ENCODE measurements around the gene FRAS1. TPM values are rescaled to one million over a fixed set of nuclear protein-coding genes. Genes with fewer than 3 reads are reported as not detected.
A peak's percentile ranks its signal among the peaks of the same experiment; 100 is the strongest.

The FRAS1 gene
- total and polyA plus RNA-seq, 2 donors (not counting 3 experiments of a cell fraction or from before 2014, with no cell fraction given): 1.4 to 3.6 TPM

DNA sequence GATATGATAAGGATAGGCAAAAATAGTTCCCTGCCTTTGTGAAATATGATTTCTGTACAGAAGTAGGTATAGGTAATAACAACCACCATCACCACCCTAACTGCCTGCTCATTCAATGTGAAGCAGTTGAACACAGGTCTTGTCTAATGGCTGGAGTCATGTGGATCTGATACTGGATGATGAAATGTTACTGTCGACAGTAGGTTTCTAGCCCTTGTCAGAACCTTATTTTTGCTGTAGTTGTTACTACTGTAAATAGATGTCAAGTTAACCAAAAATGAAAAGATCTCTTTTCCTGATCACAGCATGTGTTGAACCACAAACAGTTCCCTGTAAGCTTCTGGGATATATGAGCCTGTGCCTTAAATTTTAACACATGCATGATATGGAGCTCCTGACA, 142.9 kb downstream of the FRAS1 start:
- DNase-seq (ENCODE audit: low read depth, low spot score): no peak
- Histone ChIP-seq H3K79me2 (ENCODE audit: control insufficient read depth, insufficient read depth, low read length) (no peaks in the 10 kb centered on the region), H3K27ac (ENCODE audit: insufficient read depth, low read depth, low read length) (no peak overlapping the region), H3K9me1 (replicated peaks; ENCODE audit: control insufficient read depth, extremely low read depth, insufficient read depth, low read length) (no peaks in the 10 kb centered on the region), H3K27me3 (ENCODE audit: control insufficient read depth in 2 of 2, insufficient read depth in 2 of 2, low read length in 2 of 2) (no peaks in the 10 kb centered on the region), H3K4me2 (ENCODE audit: insufficient read depth, low read length) (no peak overlapping the region), H3K9me3 (replicated peaks; ENCODE audit: control insufficient read depth, insufficient read depth, low read length) (no peaks in the 10 kb centered on the region), H3K4me3 (replicated peaks in 1 of 3; ENCODE audit: insufficient read depth in 1 of 3, low read depth in 1 of 3, low read length in 3 of 3) (no peak overlapping the region), H2AFZ (ENCODE audit: low read depth, low read length) (no peak overlapping the region), H3K36me3 (ENCODE audit: control insufficient read depth in 2 of 2, extremely low read depth in 1 of 2, insufficient read depth in 2 of 2, low read length in 2 of 2) (no peaks in the 10 kb centered on the region), H3K9ac (replicated peaks; ENCODE audit: extremely low read depth, insufficient read depth, low read length) (no peak overlapping the region), H3K4me1 (ENCODE audit: control insufficient read depth, extremely low read depth, insufficient read depth, low read length) (no peaks in the 10 kb centered on the region), H4K20me1 (replicated peaks; ENCODE audit: control insufficient read depth, extremely low read depth, insufficient read depth, low read length) (no peaks in the 10 kb centered on the region)
- no TSS peak for BruUV-seq (replicated peaks)
- dilution Hi-C loops (cut with MboI; ENCODE audit: extremely low pct_ligation_motif_present, low sequenced_read_pairs): no loop called here
- TF ChIP-seq POLR2A (IDR thresholded peaks at IDR 0.05; ENCODE audit: low read depth, low read length): no peak
- no peak for TF ChIP-seq FOS (IDR thresholded peaks at IDR 0.05; ENCODE audit: borderline replicate concordance, insufficient read depth, low read length)
- no peak for TF ChIP-seq EZH2 (IDR thresholded peaks at IDR 0.05; ENCODE audit: borderline replicate concordance, low read depth, low read length, severe bottlenecking)
- TF ChIP-seq GATA2 (IDR thresholded peaks at IDR 0.05; ENCODE audit: insufficient read depth, insufficient read length, low read depth, low read length): no peak
- TF ChIP-seq, protein P1, sequence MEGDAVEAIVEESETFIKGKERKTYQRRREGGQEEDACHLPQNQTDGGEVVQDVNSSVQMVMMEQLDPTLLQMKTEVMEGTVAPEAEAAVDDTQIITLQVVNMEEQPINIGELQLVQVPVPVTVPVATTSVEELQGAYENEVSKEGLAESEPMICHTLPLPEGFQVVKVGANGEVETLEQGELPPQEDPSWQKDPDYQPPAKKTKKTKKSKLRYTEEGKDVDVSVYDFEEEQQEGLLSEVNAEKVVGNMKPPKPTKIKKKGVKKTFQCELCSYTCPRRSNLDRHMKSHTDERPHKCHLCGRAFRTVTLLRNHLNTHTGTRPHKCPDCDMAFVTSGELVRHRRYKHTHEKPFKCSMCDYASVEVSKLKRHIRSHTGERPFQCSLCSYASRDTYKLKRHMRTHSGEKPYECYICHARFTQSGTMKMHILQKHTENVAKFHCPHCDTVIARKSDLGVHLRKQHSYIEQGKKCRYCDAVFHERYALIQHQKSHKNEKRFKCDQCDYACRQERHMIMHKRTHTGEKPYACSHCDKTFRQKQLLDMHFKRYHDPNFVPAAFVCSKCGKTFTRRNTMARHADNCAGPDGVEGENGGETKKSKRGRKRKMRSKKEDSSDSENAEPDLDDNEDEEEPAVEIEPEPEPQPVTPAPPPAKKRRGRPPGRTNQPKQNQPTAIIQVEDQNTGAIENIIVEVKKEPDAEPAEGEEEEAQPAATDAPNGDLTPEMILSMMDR (IDR thresholded peaks at IDR 0.05; ENCODE audit: extremely low read depth in 1 of 2, insufficient read depth in 1 of 2, low read depth in 1 of 2, low read length in 2 of 2): no peak
- no peak for TF ChIP-seq JUN (IDR thresholded peaks at IDR 0.05; ENCODE audit: borderline replicate concordance, insufficient read depth, insufficient read length, low read depth)
- no peak for TF ChIP-seq MYC (IDR thresholded peaks at IDR 0.05; ENCODE audit: low read depth, low read length)
- TF ChIP-seq, protein P2, sequence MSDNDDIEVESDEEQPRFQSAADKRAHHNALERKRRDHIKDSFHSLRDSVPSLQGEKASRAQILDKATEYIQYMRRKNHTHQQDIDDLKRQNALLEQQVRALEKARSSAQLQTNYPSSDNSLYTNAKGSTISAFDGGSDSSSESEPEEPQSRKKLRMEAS (IDR thresholded peaks at IDR 0.05; ENCODE audit: insufficient read depth, insufficient read length): no peak
- TF ChIP-seq POLR2AphosphoS5 (IDR thresholded peaks at IDR 0.05; ENCODE audit: insufficient read depth, low read depth, low read length): no peak
- peak; percentile 8 for FAIRE-seq
- intact Hi-C loops (cut with micrococcal nuclease): no loop called here
- ChIA-PET POLR2A (no interaction called here), CTCF (no interaction called here)

Data from endothelial cell of umbilical vein (primary cell).